ENCODE data around the gene USP46. TPM values are rescaled to one million over a fixed set of nuclear protein-coding genes. Genes with fewer than 3 reads are reported as not detected.

USP46 gene
- polyA plus RNA-seq, 4 donors = 28.3 to 39.4 (median 32.9) TPM

DNA sequence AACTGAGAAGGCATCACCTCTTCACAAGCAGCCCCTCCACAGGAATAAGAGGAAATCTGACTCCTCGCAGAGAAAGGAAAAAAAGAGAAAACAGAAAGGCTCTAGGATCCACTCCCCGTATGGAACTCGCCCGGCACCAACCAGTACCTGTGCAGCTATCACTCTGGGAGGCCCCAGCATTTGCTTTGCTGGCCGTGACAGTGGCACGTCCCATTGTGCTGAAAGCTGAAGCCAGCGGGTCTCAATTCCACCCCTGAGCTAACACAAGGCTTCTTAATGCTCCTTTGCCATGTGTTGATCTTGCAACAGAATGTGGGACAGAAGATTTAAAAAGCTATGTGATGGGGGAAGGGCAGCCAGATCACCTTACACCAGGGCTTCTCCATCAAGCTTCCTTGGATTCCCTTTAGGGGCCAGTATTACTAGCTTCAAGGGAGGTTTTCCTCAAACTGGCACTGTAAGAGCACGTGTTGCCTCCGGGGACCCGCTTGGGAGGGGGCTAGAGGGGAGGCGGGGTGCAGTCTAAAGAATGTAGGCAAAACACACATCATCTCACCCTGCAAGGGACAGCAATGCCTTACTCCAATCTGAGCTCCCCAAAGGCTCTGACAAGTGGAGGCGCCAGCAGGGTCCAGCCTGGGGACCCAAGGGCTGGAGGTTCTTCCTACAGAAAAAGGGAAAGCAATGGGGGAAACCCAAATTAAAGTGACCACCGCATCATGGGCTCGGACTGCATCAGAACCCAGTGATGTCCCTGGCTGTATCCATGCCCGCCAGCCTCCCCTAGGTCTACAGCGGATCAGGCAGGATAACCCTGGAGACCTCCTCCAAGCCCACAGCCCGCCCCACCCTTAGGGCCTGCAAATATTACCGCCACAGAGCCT, 1.2 kb downstream of the USP46 start:
- DNase-seq (ENCODE audit: low read depth in 4 of 4, low spot score in 3 of 4) = peak in 1 of 4 donors; percentile 73

DNA sequence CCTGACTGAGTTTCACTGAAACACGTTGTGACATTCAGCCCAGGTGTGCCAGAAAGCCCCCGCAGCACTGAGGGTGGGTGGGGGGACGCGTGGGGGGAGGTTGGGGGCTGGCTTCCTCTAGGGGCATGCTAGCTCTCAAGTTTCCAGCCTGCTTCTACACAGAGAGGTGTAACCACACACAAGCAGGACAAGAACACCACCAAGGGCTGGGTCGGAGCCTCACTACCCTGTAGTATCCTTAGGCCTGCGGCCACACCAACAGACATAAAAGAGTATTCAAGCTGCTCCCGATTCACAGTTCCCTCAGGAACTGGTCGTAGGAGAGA, 1.8 kb downstream of the USP46 start:
- no peak for DNase-seq (ENCODE audit: low read depth in 4 of 4, low spot score in 3 of 4)

DNA sequence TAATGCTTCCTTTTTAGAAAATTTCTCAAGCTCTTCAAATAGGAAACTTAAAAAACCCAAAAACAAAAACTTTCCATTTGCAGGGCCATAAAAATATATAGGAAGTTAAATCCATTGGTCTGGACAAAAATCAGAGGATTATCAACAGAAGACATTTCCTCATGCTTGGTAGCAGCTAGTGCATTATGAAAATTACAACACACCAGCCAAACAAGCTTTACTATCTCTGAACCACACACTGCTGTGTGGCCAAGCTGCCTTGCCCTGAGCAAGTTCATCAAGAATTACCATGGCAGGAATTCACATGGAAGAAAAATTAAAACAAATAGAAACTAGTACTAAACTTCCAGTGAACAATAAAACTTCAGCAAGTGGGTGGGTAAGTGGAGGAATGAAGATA, 3.6 kb downstream of the USP46 start:
- no peak for DNase-seq (ENCODE audit: low read depth in 4 of 4, low spot score in 3 of 4)

DNA sequence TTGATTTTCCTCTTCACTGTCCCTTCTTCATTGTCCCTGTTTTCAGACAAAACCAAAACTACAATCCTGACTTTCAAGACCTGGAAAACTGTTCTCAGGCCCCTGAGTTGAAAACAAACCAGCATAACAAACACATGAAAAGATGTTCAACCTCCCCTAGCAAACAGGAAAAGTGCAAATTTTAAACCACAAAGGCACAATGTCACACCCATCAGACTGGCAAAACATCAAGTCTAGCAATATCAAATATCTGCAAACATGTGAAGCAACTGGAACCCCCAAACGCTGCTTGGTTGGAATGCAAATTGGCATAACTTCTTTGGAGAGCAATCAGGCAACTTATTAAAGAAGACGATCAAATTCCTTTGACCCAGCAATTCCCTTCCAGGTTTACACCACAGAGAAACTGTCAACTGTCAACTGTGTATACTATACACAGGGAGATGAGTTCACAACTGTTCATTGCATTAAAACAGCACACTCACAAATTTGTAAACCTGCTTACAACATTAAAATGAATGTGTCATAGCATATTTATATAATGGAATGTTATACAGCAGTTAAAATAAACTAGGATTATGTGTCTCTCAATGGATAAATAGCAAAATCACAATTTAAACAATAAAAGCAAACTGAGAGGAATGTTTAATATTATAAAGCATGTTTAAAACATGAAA, 7.0 kb downstream of the USP46 start:
- no peak for DNase-seq (ENCODE audit: low read depth in 4 of 4, low spot score in 3 of 4)

DNA sequence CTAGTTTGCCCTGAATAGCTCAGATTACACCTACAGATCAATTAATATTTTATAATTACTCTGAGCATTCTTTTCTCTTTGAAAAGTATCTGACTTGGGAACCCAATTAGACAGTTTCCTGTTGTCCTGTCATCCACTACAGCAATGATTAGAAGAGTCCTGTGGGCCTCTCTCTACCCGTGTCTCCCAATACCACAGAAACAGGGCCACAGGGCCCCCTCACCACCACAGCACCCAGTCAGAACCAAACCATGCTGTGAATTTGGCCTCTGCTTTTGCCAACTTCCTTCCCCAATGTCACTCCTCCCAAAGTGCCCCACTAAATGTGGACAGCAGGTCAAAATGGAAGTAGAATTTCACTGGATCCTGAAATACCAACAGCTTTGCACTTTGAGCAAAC, 10.3 kb downstream of the USP46 start:
- DNase-seq (ENCODE audit: low read depth in 4 of 4, low spot score in 3 of 4) = no peak

DNA sequence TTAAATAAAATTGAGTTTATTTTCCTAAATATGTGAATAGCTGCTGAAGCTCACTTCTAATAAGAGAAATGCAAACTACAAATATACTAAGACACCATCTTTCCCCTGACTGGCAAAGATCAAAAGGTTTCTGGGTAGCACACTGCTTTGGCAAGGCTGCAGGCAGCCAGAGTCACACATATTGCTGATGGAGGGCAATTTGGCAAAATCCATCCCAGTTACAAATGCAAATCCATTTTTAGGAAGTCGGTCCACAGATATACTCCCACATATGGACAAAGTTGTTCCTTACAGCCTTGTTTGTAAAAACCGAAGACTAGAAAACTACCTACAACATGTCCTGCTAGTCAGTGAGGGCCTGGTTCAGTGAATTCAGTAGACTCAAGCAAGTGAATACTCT, 12.4 kb downstream of the USP46 start:
- DNase-seq (ENCODE audit: low read depth in 4 of 4, low spot score in 3 of 4) = no peak

DNA sequence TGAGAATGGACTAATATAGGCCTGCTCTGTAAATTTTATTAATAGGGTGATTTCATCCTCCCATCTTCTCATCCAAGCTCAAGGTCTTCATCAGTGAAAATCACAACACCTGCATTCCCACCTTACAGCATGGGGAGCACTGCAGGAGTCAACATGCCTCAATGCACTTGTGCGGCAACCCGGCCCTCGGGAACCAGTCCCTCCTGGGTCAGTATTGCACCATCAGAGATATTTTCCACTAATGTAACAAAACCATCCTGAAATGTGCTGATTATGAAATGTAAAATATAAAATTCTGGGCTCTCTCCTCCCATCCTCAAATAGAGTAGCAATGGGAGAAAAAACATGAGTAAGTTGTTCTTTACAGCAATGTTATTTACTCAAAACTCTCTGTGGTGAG, 13.0 kb downstream of the USP46 start:
- no peak for DNase-seq (ENCODE audit: low read depth in 4 of 4, low spot score in 3 of 4)

DNA sequence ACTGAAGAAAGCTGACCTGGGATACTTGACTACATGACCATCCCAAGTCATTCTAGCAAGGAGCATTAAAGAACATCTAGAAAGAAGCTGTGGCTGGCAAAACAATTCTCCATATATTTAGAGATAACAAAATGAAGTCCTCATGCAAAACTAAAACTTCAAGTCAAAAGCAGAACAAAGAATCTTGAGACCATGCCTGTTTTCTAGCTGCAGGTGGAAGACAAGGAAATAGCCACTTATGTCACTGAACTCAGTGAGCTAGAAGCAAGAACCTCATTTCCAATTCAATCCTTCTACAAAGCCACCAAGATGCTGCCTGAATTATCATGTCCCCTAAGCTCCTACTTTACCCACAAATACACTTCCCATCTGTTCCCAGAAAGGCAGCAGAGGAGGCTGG, 13.8 kb downstream of the USP46 start:
- DNase-seq (ENCODE audit: low read depth in 4 of 4, low spot score in 3 of 4) = no peak

DNA sequence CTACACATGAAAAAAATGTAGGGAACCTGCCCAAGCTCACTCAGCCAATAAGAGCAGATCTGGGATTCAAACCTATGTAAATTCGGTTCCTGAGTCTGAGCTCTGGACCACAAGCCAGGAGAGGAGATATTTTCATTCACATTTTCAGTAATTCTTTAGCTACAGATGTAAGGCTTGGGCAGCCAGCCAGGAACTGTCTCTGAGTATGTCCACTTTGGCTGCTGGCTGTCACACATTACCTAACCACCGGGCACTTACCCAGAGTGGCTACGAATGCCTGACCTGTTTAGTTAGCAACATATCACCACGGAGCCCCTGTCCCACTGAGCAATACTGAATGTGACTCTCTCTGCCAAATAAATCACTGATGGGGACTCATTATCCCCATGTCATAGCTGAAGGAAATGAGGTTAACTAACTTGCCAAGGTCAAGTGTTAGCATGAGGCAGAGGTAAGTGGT, 15.3 kb downstream of the USP46 start:
- DNase-seq (ENCODE audit: low read depth in 4 of 4, low spot score in 3 of 4) = no peak

DNA sequence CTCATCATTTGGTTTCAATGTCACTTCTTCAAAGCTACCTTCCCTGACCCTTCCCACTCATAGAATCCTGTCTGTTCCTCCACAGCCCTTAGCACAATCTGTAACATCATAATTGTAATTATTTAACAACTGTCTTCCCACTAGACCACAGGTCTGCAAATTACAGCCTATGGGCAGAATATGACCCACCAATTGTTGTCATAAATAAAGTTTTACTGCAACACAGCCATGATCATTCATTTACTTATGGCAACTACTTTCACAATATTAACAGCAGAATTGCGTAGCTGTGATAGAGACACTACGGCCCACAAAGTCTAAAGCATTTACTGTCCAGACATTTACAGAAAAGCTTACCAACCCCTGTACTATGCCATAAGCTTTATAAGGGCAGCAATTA, 15.9 kb downstream of the USP46 start:
- DNase-seq (ENCODE audit: low read depth in 4 of 4, low spot score in 3 of 4) = no peak

DNA sequence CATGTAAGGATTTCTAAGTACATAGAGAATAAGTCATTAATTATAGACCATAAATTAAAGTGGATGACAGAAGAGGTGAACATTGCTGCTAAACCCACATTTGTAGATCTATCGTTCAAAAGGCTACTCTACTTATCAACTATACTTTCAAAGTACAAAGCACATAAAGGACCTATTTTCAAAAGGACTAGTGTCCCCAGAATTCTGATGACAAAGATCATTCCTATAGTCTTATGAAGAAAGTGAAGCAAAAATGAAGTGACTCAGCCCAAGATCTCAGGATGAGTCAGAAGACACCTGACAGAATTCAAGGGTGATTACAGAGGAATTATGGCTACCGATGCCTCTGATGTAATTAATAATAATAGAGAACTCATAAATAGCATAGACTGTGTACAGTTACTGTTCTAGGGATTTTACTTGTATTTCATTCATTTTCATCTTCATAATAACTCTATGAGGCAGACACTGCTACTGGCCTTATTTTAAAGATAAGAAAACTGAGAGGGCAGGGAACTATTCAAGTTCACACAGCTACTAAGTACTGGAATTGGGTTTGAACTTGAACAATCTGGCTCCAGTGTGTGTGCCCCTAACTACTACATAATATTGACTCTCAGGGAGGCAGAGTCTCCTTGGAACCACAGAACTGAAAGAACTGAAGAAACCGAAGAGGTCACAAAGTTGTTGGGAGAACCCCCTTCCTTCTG, 17.1 kb downstream of the USP46 start:
- DNase-seq (ENCODE audit: low read depth in 4 of 4, low spot score in 3 of 4) = no peak

DNA sequence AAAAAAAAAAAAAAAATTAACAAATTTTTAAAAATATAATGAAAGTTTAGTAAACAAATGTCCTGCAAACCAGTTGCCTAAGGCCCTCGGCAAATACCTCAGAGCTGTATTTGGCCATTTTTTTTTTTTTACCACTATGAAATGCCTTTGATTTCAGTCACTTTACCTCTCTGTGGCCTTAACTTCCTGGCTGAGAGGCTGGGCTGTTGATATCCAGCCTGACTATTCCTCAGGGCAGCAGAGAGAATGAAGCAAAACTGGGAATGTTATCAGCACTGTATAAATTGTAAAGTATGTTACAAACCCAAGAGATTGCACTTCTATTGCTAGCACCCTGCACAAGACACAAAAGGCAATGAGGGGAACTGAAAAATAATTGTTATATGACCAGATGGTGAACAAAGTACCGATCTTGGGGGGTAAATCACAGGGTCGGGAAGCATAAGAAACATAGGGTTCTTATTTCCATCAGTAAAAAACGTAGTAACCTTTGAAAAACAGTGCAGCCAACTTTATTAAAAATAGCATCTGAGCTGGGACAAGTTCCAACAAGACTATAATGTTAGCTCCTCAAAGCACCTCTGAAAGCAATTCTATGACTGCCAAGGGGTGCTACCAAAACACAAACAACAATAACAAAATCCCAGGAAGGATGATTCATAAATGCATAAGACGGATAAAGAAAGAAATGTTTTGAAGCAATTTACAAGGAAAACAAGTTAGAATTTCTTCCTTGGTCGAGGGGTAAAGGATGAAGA, 18.1 kb downstream of the USP46 start:
- no peak for DNase-seq (ENCODE audit: low read depth in 4 of 4, low spot score in 3 of 4)

DNA sequence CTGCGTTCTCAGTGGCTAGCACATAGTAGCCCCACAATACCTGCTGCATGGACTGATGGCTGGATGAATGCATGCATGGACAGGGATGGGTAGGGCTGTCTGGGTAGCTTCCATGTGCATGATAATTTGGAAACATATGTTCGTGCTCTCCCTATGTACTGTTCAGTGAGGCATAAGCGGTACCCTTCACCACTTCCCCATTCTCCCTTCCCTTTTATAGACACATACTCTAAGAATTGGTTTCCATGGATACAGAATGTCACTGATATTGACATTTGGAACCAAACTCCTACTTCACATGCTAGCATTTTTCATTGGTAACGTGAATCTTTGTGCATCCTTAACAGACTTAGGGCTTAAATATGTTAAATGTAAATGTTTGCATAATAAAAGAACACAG, 20.4 kb downstream of the USP46 start:
- no peak for DNase-seq (ENCODE audit: low read depth in 4 of 4, low spot score in 3 of 4)

DNA sequence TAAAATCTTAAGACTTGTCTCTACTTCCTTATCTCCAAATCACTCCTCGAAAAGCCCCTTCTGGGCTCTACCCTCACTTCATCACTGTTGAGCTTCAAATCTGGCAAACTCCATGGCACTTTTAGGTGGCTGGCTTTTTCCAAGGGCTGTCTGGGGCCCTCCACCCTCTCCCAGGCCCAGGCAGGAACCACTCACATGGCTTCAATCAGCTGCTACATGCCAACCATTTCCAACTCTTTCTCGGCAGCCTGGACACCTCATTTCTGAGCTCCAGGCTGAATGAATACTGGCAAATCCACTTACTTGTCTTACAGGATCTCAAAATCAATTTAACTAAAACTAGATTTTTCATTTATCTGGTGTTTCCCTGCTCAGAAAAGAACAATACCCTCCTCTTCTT, 22.0 kb downstream of the USP46 start:
- no peak for DNase-seq (ENCODE audit: low read depth in 4 of 4, low spot score in 3 of 4)

DNA sequence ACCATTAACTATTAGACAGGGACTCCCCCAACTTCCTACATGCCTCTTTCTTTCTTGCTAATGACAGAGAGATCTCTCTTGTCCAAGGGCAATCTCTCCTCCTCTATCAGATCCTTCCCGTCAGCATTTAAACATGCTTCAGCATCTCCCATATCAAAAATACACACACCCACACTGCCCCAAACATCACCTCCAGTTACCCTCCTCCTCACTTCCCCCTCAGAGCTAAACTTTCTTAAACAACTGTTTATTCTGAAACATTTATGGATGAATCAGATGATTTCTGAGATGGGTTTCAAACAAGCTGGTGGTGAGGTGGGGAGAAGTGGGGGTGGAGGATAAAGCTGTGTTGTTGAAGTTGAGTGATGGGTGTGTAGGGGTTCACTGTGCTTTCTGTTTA, 23.5 kb downstream of the USP46 start:
- no peak for DNase-seq (ENCODE audit: low read depth in 4 of 4, low spot score in 3 of 4)

DNA sequence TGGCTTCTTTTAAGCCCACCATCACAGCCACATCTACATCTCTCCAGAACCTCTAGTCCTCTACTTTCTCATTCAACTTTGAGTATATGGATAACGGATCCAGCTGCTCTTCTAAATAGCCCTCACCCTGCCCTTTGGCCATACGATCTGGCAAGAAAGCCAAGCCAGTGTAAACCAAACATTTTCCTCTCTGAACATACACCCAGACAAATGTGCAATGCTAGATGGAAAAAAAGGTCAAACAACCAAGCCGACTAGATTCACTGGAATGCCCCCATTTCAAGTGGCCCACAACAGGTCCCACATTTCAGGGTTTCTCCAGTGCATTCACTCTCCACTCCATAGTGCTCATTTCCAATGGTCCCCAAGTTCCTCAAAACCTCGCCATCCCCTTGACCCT, 24.0 kb downstream of the USP46 start:
- no peak for DNase-seq (ENCODE audit: low read depth in 4 of 4, low spot score in 3 of 4)

DNA sequence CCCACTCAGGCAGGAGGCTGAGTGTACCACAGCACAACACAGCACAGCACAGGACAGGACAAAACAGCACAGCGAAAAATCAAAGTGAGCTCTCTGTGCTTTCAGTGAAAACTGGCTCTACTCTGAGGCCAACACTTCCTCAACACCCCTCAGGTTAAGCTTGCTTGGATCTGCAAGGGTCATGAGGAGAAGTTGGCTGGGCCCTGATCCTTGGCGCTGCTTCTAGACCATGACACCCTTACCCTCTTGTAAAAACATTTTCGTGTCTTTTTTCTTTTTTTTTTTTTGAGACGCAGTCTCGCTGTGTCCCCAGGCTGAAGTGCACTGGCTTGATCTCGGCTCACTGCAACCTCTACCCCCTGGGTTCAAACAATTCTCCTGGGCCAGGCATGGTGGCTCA, 25.3 kb downstream of the USP46 start:
- no peak for DNase-seq (ENCODE audit: low read depth in 4 of 4, low spot score in 3 of 4)

DNA sequence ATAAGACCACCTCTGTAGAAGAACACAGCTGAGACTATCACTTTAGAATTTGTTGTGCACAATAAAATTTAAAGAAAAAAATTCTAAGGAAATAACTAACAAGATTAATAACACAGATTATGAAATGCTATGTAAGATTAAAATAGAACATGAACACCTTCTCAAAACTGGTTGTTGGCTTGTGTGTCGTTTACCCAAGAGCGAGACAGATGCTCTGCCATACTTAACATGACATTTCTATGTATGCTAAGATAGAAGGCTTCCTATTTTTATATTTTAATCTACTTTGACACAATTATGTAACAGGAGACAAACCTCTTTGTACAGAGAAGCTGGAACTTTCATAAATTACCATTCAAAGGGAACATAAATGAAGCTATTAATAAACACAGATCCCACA, 30.1 kb downstream of the USP46 start:
- no peak for DNase-seq (ENCODE audit: low read depth in 4 of 4, low spot score in 3 of 4)

DNA sequence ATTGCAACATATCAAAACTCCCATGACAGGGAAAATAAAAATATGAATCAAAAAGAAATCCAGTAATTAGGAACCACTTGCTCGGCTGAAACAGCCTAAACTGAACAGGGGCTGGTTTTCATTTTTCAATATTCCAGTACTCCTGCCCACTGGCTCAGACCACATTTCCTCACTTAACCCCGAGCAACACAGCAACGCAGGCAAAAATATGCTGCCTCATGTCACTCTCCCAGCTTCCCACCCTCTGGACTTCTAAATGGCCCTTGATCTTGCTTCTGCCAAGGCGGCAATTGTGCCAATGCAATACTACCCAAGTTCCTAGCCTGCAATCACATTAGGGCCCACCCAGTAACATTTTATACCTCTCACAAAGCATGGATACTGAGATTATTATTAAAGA, 30.6 kb downstream of the USP46 start:
- no peak for DNase-seq (ENCODE audit: low read depth in 4 of 4, low spot score in 3 of 4)

DNA sequence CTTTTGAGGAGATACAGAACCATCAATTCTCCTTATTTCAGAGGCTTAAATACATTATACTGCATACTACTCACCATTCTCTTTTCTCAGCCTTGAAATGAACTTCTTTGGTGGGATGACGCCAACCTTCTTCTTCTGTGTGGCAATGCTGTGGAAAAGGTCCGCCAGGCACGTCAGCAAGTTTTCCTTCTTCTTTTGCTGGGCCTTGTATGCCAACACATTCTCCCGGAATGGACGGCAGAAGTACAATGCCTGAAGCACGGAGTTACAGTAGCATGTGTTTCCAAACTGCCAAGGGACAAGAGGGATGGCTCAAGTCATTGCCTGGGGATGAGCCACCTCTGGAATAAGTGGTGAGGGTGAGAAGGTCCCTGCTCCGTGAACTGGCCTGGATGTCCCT, 31.2 kb downstream of the USP46 start:
- DNase-seq (ENCODE audit: low read depth in 4 of 4, low spot score in 3 of 4) = no peak

DNA sequence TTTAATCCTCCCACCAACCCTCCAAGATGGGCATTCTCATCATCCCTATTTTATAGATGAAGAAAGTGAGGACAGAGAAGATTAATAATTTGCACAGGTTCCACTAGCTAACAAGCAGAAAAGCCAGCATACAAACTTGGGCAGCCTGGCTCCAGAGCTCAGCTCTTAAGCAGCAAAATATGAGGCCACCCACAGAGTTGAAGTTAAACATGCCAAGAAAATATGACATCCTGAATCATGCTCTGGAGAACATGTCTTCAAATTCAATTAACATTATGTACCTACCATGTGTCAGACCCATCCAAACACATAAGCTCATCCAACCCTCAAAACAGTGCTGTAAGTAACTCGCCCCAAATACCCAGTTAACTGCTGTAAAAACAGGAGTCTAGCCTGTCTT, 33.9 kb downstream of the USP46 start:
- DNase-seq (ENCODE audit: low read depth in 4 of 4, low spot score in 3 of 4) = no peak

Measured in left renal pelvis (tissue), 4 donors.